OCI-LY7 (cell line): ENCODE measurements around the gene ISG15.

ENCODE experiments used
- EZH2phosphoT487 ChIP-seq: fragments of 200-600 bp; sonication (generic); IDR thresholded peaks from 2 replicates; pipeline ENCODE4 v1.6.1; 2018; ENCODE audit warnings: low read depth, borderline replicate concordance, mild to moderate bottlenecking, mixed run types, antibody characterized with exemption, low read length, moderate library complexity, mixed read lengths
- TF ChIP-seq, protein P1 (sequence below): fragments of 200-600 bp; sonication (generic); conservative IDR thresholded peaks from 2 replicates; pipeline ENCODE4 v1.5.1; 2014; ENCODE audit warnings: mild to moderate bottlenecking, antibody characterized with exemption, low read length, moderate library complexity, mixed read lengths

DNA sequence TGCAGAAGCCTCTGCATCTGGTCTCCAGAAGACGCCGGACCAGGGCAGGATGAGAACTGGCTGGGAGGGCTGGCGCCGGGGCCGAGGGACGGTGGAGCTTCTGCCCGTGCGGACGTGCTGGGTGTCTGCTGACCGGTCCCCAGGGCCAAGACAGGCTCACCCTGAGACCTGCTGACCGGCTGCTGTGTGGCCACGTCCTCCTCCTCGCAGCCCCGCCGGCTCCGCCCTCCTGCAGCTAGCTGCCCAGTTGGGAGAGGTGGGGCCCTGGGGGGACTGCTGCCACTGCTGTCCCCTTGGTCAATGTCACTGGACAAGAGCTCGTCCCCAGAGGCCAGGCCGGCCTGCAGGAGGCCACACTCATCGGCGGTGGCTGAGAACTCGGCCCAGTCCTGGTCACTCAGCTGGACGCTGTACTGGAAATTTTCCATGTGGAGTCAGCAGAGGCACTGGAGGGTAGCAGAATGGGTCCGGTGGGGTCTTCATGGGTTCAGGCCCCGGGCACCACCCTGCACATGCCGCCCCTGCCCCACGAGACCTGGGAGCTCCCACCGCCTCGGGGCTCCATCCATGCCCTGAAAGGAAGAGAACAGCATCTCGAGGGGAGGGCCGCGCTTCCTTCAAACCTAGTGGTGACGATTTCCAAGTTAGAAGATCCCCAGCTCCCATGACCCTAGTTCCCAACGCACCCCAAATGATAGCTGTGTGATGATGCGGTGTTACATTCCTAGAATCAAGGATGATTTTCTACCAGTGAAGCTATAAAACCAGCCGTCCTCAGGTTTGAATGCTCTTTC lies 32.5 kb upstream of the ISG15 start:
- TF ChIP-seq, protein P1, sequence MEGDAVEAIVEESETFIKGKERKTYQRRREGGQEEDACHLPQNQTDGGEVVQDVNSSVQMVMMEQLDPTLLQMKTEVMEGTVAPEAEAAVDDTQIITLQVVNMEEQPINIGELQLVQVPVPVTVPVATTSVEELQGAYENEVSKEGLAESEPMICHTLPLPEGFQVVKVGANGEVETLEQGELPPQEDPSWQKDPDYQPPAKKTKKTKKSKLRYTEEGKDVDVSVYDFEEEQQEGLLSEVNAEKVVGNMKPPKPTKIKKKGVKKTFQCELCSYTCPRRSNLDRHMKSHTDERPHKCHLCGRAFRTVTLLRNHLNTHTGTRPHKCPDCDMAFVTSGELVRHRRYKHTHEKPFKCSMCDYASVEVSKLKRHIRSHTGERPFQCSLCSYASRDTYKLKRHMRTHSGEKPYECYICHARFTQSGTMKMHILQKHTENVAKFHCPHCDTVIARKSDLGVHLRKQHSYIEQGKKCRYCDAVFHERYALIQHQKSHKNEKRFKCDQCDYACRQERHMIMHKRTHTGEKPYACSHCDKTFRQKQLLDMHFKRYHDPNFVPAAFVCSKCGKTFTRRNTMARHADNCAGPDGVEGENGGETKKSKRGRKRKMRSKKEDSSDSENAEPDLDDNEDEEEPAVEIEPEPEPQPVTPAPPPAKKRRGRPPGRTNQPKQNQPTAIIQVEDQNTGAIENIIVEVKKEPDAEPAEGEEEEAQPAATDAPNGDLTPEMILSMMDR, result no peak
- no peak for TF ChIP-seq EZH2phosphoT487
